Cardiac septum (tissue), 1 donor: ENCODE data around the gene PAM16. TPM values are rescaled to one million over a fixed set of nuclear protein-coding genes. Genes with fewer than 3 reads are reported as not detected.
A peak's percentile ranks its signal among the peaks of the same experiment; 100 is the strongest.

ENCODE experiments used
- DNase-seq: peaks from one replicate; pipeline ENCODE4 v3.0.0-alpha.2; 2020; ENCODE audit warnings: low spot score
- intact Hi-C: fragments of 100-400 bp; cut with DNase I; formaldehyde crosslinking; loops from one replicate; pipeline ENCODE4 v1.14.0; 2022
- total RNA-seq: library from RNA; stranded (reverse); fragmentation: NEBNext Ultra II Directional; extraction: Animal tissue kit (Norgen Biotek cat#: 25700); gene quantifications from one replicate; pipeline ENCODE4 v1.2.1, GENCODE V29; 2021
- donor health status: DM: no; HTN: no; CAD: no.

Gene PAM16
- total RNA-seq, 1 donor from 2014 or later, result 43.3 TPM

DNA sequence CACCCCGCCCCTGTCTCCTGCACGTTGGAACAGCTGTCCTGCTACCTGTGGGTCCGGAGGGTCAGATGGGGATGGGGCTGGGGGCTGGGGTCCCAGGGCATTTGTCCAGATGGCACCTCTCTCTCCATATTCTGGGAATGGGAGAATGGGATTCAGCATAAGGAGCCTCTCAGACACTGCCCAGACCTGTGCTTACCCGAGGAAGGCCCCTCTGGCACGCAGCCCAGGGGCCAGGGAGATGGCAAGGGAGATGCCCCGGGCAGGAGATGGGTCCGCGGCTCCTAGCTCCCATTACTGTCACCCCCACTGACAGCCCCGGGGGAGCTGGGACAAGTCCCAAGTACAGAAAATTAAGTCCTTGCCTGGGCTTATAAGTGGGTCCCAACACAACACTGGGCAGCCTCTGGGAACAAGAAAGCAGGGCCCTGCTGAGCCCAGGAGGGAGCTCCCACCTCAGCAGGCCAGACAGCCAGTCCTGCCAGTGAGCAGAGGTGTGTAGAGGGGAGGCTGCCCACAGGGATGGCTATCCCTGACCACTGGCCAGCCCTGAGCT lies 22.3 kb upstream of the PAM16 start:
- intact Hi-C loops, result no loop called here
- DNase-seq, result no peak

DNA sequence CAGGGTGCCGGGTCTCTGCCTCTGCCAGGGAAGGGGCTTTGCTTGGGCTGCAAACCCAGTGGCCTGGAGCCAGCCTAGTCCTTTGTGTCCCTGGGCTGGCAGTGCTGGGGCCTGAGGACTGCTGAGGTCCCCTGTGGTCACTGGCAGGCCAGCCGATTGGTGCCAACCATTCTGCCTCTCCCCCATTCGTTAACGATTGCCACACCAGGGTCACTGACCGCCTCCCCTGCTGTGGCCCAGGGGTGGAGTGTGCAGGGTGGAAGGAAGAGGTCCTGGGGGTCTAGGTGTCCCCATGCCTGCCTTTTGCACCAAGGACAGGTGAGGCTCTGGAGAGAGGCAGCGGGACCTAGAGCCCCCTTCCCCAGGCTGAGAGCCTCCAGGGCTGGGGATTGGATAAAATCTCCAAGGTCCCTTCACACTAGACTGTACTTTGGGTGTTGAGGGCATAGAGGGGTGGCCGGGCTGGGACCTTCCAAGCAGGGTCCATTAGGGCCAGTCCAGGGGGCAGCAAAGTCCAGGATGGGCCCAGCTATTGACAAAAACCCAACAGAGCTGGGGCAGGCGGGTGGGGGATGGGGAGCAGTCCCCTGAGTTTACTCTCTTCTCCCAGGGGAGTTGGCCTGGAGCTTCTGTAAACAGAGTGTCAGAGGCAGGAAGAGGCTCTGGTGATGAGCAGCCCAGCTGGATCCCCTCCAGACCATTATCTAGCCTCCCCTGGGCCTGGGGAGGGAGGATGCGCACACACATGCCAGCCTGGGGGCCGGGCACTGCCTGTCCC lies 21.6 kb upstream of the PAM16 start:
- no peak for DNase-seq
- intact Hi-C loops, result no loop called here

DNA sequence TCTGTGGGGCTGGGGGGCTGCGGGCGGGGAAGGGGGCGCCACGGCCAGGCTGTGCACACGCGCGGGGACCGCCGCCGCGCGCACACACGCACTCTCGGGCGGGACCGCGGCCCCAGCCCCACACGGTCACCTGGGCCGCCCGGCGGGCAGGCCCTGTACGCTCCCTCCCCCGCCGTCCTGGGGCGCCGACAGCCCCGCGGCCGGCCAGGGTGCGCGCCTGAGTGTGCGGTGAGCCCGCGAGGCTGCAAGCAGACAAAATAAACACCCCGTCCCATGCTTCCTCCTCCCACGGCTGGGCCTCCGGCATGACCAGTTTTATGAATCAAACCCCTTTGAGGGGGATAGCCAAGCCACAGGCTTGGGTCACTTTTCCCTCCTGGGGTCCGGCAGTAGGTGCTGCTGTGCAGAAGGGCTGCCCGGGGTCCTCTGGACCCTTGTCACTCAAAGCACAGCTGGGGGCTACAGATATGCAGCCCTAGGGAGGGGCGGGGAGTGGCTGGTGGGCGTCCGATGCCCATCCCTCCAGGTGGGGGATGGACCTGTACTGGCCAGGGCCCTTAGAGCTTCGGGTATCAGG lies 21.0 kb upstream of the PAM16 start:
- intact Hi-C loops, result no loop called here
- DNase-seq, result no peak

DNA sequence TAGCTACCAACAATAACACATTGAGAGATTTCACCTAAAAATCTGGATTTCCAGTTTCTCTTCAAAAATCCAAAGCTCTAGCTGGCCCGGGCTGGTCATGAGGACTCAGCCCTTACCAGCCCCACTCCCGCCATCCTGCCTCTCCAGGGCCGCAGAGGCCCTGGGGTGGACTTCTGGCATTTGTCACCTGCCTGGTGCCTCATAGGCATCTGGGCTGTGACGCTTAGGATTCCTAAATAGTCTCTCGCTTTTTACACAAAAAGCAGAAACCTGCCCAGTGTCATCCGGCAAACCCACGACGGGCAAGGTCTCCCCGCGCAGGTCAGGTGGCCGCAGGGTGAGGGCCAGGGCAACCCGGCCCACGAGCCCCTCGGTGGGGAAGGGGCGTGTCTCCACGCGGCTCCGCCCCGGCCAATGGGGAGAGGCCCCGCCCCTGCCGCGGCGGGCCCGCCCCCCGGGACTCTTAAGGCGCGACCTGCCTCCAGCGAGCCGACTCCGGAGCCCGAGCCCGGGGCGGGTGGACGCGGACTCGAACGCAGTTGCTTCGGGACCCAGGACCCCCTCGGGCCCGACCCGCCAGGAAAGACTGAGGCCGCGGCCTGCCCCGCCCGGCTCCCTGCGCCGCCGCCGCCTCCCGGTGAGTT lies 20.4 kb upstream of the PAM16 start, which contains the start of gene VASN:
Gene VASN (plus strand): TSS at position 492 of the 644 bp plus-strand sequence. CDS start 9,030 bp downstream, outside the sequence.
- intact Hi-C loops, result no loop called here
- DNase-seq, result peak; percentile 90

DNA sequence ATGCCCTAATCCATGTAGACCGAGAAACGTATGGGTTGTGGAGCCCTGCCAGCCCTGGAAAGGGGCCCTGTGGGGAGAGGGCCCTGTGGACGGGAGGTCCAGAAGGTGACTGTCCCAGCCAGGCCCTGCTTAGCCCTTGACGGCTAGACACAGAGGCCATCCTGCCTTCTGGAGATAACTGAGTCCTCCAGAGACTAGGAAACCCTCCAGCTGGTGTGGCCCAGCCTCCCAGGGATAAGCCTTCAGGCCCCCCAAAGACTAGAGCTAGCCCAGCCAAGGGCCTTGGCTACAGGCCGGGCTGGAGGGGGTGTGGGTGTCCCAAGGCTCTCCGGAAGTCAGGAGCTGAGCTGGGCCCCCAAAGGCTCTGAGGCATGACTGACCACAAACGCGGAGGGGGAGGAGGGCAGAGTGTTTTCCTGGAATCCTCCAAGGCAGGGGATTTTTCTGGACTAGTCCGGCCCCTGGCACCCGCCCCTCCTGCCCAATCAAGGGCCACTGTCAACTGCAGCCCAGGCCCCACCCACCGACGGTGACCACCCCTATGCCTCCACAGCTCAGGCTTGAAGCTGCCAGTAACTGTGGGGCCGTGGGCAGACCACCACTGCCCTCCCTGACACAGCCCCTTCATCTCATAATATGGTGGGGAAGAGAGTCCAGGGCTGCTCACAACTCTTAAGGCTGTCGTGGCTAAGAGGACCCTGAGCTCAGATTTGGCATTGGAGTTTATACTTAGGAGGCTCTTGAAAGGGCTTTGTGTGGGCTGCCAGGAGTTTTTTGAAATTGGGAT lies 19.6 kb upstream of the PAM16 start:
- DNase-seq, result peak; percentile 85
- intact Hi-C loops, result no loop called here

DNA sequence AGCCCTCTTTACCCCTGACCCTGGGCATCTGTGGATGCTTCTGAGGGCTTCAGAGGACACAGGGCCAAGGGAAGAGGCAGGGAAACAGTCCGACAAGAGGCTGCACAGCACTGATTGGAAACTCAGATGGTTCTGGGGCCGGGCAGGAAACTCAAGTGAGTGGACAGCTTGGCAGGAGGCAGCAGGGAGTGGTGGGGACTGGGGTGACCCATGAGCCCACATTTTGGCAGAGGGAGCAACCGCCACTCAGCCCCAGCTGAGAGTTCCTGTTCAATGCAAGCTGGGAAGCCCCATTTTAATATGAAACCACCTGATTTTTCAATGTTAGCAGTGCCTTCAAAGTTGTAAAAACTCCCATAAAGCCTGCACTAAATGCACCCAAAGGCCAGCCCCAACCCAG lies 19.0 kb upstream of the PAM16 start:
- intact Hi-C loops, result no loop called here
- no peak for DNase-seq

DNA sequence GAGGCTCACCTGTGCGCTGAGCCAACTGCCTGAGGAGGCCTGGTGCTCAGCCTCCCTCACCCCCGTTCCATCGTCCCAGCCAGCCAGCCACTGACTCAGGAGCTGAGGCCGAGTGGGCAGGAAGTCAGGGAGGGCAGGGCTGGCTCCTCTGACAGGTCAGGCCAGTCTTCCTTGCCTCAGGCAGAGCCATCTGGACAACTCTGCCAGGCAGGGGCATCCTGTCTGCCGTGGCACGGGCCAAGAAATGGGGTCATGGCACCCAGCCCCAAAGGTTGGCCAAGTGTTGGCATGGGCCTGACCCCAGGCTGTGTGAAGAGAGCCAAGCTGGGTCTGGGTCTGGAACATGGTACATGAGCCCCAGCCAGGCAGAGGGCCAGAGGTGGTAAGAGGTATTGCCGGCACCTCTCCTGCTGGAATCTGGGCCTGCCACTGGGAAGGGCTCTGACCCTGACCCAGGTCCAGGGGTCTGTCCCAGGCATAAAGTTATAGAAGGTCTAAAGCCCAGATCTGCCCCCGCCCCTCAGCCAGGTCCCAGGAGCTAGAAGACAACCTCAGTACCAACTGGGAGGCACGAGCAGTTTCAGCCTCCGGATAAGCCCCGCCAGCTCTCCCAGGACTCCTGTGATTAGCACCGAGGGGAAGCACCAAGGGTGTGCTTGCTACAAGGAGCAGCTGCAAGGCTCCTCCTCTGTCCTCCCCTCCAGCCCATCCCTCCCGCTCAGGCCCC lies 18.0 kb upstream of the PAM16 start:
- no peak for DNase-seq
- intact Hi-C loops, result no loop called here

DNA sequence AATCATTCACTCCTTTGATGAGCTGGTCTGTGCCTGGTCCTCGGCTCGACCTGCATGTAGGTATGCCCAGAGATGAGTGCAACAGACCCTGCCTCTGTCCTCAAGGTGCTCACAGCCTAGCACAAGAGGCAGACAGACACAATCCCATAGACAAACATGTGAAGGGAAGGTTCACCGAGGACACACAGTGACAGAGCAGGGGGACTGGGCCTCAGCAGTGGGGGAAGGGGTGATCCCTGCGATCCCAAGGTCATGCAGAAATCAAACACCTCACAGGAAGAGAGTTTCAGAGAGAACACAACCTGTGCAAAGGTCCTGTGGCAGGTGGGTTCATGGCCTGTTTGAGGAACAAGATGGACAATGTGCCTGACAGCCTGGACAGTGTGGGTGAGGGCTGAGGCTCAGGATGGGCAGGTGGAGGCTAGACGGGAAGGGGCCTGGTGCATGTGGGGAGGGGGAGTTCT lies 16.3 kb upstream of the PAM16 start:
- DNase-seq, result no peak
- intact Hi-C loops, result no loop called here

DNA sequence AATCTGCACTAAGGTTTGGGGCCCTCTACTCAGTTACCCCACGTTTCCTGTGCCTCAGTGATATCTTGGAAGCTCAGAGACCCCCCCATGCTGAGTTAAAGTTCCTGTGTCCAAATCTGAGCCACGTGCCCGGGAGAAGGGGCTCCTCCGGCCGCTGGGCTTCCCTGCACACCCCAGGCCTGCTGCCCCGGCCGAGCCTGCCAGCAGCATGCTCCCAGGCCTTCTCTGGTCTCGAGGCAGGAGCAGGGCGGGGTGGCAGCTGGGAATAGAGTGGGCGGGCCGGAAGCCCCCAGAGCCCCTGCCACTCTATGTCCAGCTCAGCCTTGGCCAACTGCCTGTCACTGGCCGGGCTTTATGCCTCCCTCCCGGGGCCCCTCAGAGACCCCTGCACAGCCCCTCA lies 14.9 kb upstream of the PAM16 start:
- DNase-seq, result no peak
- intact Hi-C loops, result no loop called here

DNA sequence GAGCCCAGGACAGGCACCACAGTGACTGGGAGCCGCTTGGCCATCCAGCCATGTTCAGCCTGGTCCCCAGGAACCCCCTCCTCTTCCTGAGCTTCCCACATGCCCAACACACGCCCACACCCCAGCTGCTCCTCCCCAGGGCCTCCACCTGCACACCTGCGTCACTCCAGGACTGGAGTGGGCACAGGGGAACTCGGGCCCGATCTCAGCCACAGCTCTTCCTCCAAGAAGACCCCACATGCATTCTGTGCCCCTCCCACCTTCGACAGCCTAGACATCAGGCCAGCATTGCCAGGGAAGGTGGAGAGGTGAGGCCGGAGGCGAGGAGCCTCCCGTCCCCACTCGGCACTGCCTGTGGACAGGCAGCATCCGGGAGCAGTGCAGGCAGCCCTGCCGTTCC lies 14.5 kb upstream of the PAM16 start:
- intact Hi-C loops, result no loop called here
- DNase-seq, result no peak

DNA sequence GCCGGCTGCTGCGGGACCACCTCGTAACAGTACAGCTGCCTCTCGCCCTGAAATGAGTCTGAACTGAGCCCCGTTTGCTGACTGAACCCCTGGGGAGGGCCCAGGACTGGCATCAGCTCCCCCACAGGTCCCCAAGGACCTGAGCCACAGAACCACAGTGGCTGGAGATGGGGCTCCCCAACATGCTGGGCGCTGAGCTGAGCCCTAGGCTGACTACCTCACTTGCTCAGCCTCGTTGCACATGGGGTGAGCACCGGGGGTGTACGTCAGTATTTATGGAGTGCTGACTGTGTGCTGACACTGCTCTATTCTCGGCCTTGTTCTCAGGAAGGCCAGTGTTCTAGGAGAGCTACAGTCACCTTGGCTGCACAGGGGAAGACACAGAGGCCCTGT lies 13.9 kb upstream of the PAM16 start:
- intact Hi-C loops, result no loop called here
- DNase-seq, result no peak

DNA sequence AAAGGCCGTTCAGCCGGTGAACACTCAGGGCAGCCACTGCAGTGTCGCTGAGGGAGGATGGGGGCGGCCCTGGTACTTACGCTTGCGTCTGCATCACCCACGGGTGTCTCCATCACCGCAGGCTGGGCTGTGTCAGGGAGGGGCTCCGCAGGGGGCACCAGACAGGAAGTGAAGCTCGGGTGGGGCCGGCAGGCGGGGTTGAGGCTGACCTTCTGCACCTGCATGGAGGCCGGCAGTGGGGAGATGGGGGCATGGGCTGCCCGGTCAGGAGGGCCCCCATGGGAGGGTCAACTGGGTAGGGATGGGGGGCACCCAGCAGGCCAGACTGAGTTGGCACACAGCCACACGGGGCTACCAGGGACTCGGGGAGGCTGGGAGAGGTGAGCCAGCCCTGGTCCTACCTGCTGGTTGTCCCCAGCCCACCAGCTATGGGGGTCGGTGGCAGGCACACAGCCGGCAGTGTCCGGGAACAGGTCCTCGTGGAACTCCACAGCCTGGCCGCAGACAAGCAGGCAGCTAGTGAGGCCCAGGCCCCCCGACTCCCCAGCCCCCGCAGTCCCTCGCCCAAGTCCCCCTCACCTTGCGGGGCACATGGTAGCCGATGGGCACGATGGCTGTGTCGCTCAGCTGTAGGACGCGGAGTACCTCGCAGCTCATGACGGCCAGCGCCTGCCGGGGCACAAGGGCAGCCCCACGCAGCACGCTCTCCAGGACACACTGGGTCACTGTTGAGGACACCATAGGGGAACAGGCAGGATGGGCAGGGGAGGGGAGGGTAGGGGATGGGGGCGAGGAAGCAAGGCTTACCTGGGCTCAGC lies 13.3 kb upstream of the PAM16 start:
- intact Hi-C loops, result no loop called here
- no peak for DNase-seq

DNA sequence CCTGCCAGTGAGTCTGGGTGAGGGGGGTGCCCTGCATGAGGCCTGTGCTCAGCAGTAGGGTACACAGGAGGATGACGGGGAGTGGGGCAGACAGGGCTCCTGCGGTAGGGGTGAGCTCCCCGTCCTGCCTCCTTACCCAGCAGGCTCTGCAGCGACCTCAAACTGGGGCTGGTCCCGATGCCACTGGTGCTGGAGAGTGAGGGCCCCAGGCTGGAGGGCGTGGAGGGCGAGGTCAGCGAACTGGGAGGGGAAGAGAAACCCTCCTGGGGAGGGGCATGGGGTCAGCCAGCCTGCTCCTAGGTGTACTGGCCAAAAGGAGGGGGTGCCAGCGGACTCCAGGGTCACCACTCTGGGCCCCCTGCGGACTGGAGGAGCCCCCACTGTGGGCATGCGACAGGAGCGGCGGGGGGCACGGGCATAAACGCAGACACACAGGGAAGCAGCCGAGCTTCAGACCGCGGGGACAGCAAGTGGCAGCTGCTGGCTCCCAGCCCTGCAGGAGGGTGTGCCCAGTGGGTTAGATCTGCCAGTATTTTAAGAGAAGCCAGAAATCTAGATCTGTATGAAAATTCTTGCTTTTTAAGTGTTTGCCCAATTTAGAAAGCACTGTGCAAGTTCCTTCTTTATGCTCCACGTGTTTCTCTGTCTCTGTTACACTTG lies 11.5 kb upstream of the PAM16 start:
- DNase-seq, result no peak
- intact Hi-C loops, result no loop called here

DNA sequence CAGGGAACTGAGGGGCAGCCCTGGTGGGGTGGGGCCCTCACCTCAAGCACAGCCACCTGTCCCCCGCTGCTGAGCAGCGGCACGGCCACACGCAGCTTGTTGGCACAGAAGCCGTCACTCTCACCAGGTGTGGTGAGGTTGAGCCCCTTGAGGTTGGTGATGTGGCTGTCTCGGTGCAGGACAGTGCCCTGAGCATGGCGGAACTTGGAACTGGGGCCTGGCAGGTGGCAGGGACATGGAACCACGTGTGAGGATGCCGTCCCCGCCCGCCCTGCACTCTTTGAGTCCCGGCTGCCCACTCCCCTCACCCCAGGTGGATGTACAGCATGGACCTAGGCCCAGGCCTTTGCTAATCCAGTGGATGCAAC lies 10.8 kb upstream of the PAM16 start:
- intact Hi-C loops, result no loop called here
- no peak for DNase-seq

DNA sequence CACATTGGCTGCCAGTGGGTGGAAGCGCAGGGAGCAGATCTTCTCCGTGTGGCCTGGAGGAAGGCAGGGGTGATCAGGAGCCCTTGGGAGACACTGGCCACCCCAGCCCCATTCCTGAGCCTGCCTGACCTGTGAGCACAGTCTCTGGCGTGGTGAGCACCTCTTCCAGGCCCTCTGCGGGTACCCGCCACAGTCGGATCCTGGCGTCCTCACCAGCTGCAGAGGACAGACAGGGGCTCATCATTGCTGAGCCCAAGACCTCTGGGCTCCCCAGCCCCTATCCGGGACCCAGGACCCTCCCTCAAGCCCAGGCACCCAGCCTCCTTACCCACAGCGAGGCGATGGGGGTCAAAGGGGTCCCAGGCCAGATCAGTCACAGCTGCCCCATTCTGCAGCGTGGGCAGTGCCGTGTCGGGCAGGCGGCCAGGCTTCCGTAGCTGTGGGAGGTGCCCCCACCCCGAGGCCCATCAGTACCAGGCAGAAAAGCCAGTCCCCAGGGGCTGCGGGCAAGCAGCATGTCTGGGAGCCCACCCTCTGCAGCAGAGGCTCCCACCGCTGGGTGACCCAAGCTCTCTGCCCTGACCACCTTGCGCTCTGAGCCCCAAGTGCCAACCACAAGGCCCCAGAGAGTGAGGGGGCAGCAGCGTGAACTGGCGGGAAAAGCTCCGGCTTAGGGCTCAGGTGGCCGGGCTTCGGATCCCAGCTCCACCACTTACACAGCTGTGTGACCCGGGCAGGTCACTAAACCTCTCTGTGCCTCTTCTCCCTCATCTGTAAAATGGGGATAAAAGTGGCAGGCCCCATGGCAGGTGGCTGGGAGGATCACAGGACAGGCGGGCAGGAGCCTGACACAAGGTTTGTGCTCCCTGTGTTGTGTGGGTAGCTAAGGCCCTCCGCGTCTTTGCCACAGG lies 10.2 kb upstream of the PAM16 start:
- intact Hi-C loops, result no loop called here
- no peak for DNase-seq

DNA sequence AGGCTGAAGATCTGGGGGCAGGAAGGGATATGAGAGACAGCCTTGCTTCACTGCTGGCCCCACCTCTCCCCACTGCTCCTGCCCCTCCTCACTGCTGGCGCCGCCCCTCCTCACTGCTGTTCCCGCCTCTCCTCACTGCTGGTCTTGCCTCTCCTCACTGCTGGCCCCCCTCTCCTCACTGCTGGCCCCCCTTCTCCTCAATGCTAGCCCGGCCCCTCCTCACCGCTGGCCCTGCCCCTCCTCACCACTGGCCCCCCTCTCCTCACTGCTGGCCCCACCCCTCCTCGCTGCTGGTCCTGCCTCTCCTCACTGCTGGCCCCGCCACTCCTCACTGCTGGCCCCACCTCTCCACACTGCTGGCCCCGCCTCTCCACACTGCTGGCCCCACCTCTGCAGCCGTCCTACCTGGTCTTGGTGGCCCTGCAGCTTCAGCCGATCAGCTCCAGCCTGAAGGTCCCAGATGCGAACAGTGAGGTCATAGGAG lies 9.5 kb upstream of the PAM16 start:
- intact Hi-C loops, result no loop called here
- DNase-seq, result no peak

DNA sequence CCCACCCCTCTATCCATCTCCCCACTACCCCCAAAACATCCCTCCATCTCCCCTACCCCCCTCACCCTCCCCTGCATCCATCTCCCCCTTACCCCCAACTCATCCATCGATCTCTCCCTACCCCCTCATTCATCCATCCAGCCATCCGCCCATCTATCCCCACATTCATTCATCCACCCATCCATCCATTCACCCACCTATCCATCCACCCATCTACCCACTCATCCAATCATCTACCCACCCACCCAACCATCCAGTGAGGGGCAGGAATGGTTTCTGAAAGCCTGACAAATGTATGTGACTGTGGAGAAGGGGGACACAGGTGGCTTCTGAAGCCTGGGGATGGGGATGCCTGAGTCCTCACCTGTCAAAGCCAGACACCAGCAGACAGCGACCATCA lies 8.8 kb upstream of the PAM16 start:
- no peak for DNase-seq

More for the DNA sequence above, 8.8 kb upstream of the PAM16 start:
- intact Hi-C loops, result loop anchor here (1.0 kb wide), 1 partner anchor 41 kb away; no protein-coding TSS in a partner anchor
